Bronchial epithelial cell (primary cell): ENCODE results near the gene TRPV4. TPM values are rescaled to one million over a fixed set of nuclear protein-coding genes. Genes with fewer than 3 reads are reported as not detected.

Experiments
- DNase-seq: peaks from one replicate; pipeline ENCODE4 v3.0.0-alpha.2; 2010; ENCODE audit warnings: low read depth
- FAIRE-seq: peaks from 2 replicates; lab custom pipeline; 2011; peaks lifted over from hg19 to GRCh38; lab: Jason Lieb, UNC
- H3K27me3 ChIP-seq: 2 replicates; pipeline ENCODE4 v1.5.1; 2011; ENCODE audit warnings: low read length; ENCODE audit not compliant: control insufficient read depth, insufficient read depth
- H3K36me3 ChIP-seq: 2 replicates; pipeline ENCODE4 v1.5.1; 2011; ENCODE audit warnings: low read length; ENCODE audit not compliant: control insufficient read depth, insufficient read depth
- H3K4me3 ChIP-seq: 2 replicates; pipeline ENCODE4 v1.5.1; 2011; ENCODE audit warnings: mild to moderate bottlenecking, low read depth, low read length, control low read depth
- total RNA-seq: library from RNA; depleted of rRNA; stranded (reverse); fragments of >200 nt; gene quantifications from 2 replicates; pipeline ENCODE4 v1.2.1, GENCODE V29; 2014
- TF ChIP-seq, protein P1 (sequence below): IDR thresholded peaks from 2 replicates; pipeline ENCODE4 v1.5.1; 2011; ENCODE audit warnings: mild to moderate bottlenecking, moderate library complexity, low read length, control low read depth, inconsistent platforms; ENCODE audit not compliant: insufficient read depth, severe bottlenecking

The TRPV4 gene
- total RNA-seq, 1 donor from 2014 or later, result 0.53 TPM

DNA sequence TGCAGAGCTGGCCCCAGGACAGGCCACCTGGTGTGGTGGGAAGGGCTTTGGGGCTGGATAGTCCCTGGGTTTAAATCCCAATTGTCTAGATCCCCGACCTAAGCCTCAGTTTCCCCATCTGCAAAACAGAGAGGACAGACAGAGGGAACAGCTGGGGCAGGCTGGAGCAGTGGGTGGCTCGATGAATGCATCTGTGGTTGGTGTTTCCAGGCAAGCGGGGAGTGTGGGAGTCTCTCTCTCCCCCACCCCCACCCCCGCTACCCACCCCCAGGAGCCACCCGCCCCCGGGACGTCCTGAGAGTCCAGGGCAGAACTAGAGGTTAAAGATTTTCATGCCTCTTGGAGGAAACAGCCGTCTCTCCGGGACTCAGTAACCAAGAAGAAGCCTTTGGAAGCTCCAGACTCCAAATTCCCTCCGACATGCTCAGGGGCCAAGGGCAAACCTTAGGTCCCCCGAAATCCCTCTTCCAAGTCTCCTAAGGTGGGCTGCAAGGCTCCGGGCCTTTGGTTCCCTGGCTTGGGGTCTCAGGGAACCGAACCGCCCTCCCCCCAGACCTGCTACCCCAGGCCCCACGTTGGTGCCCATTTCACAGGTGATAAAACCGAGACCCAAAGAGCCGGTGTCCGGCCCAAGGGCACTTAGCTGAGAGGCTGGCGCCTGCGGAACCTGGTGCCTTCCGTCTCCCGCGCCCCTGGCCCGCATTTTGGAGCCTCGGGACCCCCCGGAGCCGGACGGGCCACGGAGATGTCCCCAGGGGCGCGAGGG is 474 bp downstream of the TRPV4 start:
- DNase-seq (no peak), FAIRE-seq (no peak)
- Histone ChIP-seq H3K36me3 (no peaks in the 10 kb centered on the region), H3K4me3 (peak overlapping the region; percentile 42), H3K27me3 (no peaks in the 10 kb centered on the region)
- TF ChIP-seq, protein P1, sequence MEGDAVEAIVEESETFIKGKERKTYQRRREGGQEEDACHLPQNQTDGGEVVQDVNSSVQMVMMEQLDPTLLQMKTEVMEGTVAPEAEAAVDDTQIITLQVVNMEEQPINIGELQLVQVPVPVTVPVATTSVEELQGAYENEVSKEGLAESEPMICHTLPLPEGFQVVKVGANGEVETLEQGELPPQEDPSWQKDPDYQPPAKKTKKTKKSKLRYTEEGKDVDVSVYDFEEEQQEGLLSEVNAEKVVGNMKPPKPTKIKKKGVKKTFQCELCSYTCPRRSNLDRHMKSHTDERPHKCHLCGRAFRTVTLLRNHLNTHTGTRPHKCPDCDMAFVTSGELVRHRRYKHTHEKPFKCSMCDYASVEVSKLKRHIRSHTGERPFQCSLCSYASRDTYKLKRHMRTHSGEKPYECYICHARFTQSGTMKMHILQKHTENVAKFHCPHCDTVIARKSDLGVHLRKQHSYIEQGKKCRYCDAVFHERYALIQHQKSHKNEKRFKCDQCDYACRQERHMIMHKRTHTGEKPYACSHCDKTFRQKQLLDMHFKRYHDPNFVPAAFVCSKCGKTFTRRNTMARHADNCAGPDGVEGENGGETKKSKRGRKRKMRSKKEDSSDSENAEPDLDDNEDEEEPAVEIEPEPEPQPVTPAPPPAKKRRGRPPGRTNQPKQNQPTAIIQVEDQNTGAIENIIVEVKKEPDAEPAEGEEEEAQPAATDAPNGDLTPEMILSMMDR, result no peak

DNA sequence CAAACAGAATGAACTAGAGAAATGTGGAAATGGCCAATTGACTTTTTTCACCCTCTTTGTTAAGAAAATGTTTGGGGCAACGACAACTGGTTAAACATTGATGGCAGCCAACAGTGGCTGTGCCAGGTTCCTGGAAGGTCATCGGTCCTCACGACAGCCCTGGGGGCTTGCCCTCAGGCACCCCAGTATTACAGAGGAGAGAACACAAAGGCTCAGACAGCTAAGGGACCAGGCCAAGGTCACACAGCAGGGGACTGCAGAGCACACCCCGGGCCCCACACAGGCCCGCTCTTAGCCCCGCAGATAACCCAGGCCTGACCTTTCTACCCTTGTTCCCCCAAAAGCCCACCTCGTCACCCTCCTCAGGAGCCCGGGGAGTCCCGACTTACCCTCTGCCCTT is 1.3 kb downstream of the TRPV4 start:
- Histone ChIP-seq H3K36me3 (no peaks in the 10 kb centered on the region), H3K27me3 (no peaks in the 10 kb centered on the region), H3K4me3 (no peak overlapping the region)
- DNase-seq (no peak), FAIRE-seq (peak; percentile 40)
- TF ChIP-seq, protein P1, result no peak

DNA sequence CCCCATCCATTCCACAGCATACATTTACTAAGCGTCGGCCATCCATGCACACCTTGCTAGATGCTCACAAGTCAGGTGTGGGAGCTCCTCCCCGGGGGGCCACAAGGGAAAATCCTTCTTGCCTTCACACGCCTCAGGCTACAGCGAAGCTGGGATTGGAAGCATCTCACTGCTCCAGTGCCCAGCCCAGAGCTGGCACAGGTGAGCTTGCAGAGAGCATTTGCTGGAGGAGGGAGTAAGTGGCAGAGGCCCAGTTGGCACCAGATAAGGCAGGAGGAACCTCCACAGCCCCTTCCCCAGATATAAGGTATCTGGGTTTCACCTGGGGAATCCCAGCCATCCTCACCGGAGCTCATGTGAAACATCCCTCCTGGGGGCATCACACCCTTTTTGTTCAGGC is 1.8 kb downstream of the TRPV4 start:
- H3K27me3 ChIP-seq, result no peaks in the 10 kb centered on the region
- FAIRE-seq (no peak), DNase-seq (no peak)
- H3K4me3 ChIP-seq, result no peak overlapping the region
- TF ChIP-seq, protein P1, result no peak
- H3K36me3 ChIP-seq, result no peaks in the 10 kb centered on the region

DNA sequence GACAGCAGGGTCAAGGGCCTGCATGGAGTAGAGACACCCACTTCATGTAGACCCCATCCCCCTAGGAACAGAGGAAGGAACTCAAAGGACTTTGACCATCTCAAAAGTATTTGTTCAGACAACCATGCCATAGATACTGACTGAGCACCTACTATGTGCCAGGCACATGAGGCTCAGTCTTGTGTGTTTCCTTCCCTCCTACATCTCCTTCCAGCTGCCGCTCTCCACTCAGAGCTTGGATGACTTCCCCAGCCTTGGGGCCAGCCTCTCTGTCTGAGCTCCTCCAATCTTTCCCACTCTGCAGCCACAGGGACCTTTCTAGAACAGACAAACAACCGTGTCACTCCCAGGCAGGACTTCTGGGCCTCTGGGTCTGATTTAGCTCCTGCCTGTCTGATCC is 2.5 kb downstream of the TRPV4 start:
- TF ChIP-seq, protein P1, result no peak
- H3K36me3 ChIP-seq, result no peaks in the 10 kb centered on the region
- DNase-seq (no peak), FAIRE-seq (peak; percentile 60)
- H3K4me3 ChIP-seq, result no peak overlapping the region
- no peaks in the 10 kb centered on the region for H3K27me3 ChIP-seq

DNA sequence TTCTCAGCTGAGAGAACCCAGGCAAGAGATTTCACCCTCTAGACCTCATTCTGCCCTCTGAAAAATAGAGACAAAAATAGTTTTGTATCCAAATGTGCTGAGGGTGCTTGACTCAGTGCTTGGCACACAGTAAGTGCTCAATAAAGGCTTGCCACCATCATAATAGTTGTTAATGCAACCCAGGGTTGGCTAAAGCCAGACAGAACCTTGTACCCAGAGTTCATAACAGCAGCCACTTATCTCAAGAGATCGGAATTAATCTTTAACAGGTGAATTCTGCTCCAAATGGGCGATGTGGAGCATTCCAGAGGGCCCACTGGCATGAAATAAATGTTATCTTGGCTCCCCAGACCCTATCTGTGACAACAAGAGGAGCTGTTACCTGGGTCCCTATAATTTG is 2.9 kb downstream of the TRPV4 start:
- DNase-seq, result no peak
- no peaks in the 10 kb centered on the region for H3K36me3 ChIP-seq
- TF ChIP-seq, protein P1, result no peak
- no peaks in the 10 kb centered on the region for H3K27me3 ChIP-seq
- H3K4me3 ChIP-seq, result no peak overlapping the region
- FAIRE-seq, result no peak

DNA sequence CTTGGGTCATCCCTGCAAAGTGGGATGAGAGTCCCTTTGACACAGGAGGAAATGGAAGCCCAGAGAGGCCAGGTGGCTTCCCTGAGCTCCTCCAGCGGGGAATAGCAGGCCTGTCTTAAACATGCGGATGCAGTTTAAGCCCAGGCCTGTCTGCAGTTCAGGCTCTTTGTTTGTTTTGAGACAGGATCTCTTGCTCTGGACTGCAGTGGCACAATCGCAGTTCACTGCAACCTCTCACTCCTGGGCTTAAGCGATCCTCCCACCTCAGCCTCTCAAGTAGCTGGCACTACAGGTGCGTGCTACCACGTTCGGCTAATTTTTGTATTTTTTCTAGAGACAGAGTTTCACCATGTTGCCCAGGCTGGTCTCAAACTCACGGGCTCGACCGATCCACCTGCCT is 3.5 kb downstream of the TRPV4 start:
- FAIRE-seq, result peak; percentile 82
- TF ChIP-seq, protein P1, result no peak
- Histone ChIP-seq H3K27me3 (no peaks in the 10 kb centered on the region), H3K36me3 (no peaks in the 10 kb centered on the region), H3K4me3 (no peak overlapping the region)
- no peak for DNase-seq
